Endothelial cell of hepatic sinusoid (primary cell): Measurements from ENCODE around the gene CENPB.
"Not testable (repeated sequence)": the region's sequence is repeated elsewhere in the genome, so short reads cannot be mapped to it uniquely, and the experiment has no call there.

Experiments used
- in situ Hi-C: cut with HindIII; loops from 2 replicates; pipeline ENCODE4 v1.10.0; 2017; ENCODE audit warnings: low sequenced_read_pairs

CENPB gene

GRCh38 chr20:3794168-3794567 is 7.6 kb upstream of the CENPB start:
- in situ Hi-C loops, result not testable (repeated sequence)

DNA sequence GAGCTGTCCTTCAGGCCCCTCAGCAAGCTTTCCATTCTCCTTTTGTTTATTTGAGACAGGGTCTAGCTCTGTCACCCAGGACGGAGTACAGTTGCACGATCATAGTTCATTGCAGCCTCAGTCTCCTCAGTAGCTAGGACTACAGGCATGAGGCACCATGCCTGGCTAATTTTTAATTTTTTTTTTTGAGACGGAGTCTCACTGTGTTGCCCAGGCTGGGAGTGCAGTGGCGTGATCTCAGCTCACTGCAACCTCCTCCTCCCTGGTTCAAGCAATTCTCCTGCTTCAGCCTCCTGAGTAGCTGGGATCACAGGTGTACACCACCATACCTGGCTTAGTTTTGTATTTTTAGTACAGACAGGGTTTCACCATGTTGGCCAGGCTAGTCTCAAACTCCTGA is 2.7 kb upstream of the CENPB start:
- in situ Hi-C loops, result not testable (repeated sequence)

- in situ Hi-C loops, result no loop called here
Measured at GRCh38 chr20:3788685-3789155, 2.2 kb upstream of the CENPB start.

DNA sequence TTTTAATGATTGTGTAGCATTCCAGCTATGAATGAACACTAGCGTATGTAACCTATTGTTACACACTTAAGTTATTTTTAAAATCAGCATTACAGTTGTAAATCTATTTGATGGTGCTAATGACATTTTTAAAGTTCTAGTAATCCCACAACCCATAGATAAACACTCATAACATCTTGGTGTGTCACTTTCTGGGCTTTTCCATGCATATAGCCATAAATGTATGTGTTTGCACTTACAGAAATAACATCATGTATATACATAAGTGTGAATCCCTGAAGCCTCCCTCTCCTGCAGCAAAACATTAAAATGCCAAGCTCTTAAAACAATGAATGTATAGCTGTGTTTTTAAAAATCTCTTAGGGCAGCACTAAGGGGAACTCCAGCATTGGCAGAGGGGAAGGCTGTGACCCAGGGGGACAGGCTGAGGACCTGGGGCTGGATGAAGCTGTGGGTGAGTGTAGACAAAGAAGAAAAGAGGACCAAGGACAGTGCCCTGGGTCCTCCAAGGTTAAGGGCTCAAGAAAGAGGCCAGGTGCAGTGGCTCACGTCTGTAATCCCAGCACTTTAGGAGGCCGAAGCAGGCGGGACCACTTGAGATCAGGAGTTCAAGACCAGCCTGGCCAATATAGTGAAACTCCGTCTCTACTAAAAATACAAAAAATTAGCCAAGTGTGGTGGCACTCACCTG is 929 bp upstream of the CENPB start:
- in situ Hi-C loops, result no loop called here

DNA sequence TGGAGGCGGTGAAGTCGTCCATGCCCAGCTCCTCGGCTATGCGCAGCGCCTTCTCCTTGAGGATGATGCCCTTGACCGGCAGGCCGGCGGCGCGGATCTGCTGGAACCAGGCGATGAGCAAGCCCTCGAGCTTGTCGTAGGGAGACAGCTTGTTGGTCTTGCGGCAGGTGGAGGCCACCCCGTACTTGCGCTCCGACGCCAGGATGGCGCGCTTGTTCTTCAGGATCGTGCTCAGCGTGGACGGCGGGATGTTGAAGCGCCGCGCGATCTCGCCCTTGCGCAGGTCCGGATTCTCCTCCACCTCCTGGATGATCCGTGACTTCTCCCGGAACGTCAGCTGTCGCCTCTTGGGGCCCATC is 435 bp downstream of the CENPB start:
- in situ Hi-C loops, result no loop called here

DNA sequence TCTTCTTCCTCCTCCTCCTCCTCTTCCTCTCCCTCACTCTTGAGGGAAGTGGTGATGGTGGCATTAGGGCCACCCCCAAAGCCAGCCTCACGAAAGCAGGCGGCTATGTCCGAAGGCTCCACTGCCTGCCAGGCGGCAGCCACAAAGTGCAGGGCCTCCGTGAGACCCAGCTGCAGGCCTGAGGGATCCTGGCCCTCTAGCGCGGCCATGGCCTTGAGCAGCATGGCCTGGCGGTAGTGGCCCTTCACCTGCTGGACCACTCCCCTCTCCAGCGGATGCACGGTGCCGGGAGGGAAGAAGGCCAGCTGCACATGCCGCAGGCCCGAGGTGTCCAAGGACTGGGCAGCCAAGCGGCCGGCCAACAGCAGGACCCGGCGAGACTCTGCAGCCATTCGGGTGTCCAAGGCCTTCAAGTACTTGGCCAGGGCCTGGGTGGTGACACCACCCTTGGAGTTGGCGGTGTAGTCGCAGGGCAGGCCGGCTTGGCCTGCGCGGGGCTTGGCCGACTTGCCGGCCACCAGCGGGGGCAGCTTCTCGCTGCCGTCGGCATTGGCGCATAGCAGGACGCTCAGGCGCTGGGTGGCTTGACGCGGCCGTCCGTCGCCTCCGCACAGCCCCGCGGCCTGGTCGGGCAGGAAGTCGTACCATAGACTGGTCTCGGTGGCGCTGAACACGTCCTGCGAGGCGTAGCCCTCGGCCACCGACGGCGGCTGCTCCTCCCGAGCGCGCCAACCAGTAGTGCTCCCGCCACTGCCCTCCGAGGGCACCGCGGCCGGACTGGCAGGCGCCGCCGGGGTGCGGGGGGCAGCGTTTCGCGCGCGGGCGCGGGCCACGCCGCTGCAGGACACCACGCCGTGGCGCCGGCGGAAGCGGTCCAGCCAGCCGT is 1.1 kb downstream of the CENPB start:
- in situ Hi-C loops, result no loop called here

DNA sequence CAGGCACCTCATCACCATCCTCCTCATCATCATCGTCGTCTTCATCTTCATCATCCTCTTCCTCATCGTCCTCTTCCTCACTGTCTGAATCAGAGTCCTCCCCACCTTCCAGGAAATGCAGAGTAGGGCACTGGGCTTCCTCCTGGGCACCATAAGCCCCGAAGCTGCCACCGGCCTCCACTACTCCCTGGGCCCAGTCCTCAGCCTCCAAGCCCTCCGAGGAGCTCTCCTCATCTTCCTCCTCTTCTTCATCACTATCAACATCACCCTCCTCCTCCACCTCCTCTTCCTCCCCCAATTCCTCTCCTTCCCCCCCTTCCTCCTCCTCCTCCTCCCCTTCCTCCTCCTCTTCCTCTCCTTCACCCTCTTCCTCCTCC is 1.7 kb downstream of the CENPB start:
- in situ Hi-C loops, result loop anchor here (5.0 kb wide), 1 partner anchor 47 kb away; no protein-coding TSS in a partner anchor

DNA sequence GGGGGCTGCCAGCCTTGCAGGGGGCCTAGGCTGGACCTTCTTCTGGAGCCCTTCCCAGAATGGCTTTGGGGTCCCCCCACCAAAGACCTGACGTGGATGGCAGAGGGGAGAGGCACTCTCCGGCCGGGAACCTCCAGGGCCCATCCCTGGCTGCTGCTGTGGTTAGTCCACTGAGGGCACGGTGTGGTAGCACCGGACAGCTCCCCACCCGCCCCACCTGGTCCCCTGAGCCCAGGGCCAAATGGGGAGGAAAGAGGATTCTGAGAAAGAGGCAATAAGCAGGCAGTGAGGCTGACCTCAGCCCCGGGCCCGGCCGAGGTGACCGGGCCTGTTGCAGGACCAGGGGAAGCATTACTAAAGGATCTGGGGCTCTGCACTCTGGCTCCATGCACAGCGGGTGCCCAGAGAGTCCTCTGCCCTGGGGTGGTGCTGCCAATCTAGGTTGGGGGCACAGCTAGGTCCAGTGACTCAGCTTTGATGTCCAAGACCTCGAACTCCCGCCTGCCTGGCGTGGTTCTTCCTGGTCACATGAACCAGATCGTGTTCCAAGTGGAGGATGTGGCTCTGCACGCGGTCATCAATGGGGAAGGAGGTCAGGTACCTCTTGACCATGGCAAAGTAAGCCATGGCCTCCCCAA is 2.2 kb downstream of the CENPB start:
- in situ Hi-C loops, result loop anchor here (5.0 kb wide), 1 partner anchor 48 kb away; no protein-coding TSS in a partner anchor

GRCh38 chr20:3783511-3784195 is 2.9 kb downstream of the CENPB start:
- in situ Hi-C loops, result loop anchor here (5.0 kb wide), 1 partner anchor 49 kb away; no protein-coding TSS in a partner anchor

DNA sequence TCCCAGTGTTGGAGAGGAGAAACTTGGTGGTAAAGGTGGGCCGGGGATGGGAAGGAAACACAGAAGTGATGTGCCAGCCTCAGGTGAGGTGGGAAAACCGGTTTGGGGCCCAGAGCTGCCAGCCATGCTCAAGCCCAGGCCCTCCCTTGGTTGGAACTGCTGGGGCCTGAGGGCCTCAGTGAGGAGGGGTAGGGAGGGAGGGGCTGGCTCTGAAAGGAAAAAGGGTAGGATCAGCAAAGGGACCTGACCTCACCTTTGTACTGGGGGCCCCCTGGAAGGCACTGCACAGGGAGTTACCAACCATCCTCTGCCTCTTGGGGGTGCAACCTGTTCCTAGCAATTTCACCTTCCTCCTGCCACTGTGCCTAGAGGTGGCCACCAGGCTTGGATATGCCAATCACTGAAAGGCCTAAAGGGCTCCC is 3.5 kb downstream of the CENPB start:
- in situ Hi-C loops, result loop anchor here (5.0 kb wide), 1 partner anchor 49 kb away; no protein-coding TSS in a partner anchor

DNA sequence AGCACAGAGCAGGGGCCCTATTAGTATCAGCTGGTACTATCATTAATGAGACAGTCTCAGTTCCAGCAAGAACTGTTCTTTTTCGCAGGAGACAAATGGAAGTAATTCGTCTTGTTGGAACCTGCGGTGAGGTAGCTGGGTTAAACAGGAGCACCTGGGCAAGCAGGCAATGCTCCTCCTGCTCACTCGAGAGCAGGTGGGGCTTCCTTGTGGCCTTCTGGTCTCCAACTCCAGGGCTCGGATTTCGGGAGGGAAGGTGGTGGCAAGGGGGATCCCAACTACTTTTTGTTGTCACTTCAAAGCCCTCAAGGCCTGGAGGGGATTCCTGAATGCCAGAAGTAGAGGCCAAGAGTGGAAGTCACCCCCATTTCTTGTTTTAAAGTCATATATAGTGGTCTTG is 3.9 kb downstream of the CENPB start:
- in situ Hi-C loops, result loop anchor here (5.0 kb wide), 1 partner anchor 50 kb away; no protein-coding TSS in a partner anchor

- in situ Hi-C loops, result loop anchor here (5.0 kb wide), 1 partner anchor 51 kb away; no protein-coding TSS in a partner anchor
Measured at GRCh38 chr20:3781153-3781910, 5.2 kb downstream of the CENPB start, which contains the start of gene SPEF1. SPEF1 (minus strand) TSS chr20:3781448; CDS start chr20:3781287, 161 bp downstream.

GRCh38 chr20:3778976-3779375 is 7.6 kb downstream of the CENPB start:
- in situ Hi-C loops, result no loop called here

DNA sequence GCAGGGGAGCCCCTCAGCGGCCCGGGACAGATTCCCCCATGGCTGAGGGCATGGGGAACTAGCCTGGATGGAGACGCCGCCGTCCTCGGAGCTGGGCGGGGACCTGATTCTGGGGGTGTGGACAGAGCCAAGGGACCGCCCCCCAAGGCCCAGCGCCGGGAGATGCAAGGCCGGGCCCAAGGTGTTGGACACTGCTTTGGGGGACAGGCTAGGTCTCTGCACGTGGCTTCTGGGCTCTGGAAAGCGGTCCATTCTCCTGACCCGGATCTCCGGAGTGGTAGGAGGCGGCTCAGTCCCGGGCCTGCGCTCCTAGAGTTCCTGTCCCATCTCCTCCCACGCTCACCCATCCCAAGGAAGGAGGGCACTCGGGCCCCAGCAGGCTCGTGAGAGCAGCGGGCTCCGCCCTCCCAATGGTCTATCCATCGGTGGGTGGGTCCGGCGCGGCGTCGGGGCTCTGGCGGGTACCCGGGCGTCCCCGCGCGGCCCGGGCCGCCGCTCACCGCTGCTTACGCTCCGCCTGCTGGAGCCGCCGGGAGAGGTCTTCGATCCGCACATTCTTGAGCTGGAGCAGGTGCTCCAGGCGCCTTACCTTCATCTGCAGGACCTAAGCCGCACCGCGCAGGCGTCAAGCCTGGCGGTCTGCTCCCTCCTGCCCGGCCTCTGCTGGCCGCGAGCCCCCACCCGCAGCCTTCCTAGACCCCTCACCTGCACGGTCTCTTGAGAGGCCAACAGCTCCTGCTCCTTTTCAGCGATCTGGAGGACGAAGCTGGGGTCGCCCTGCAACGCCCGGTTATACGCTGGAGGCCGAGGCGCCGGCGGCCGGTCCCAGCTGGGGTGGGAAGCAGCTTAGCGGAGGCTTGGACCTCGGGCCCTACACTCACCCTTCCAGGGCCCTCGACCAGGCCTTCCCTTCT is 8.6 kb downstream of the CENPB start:
- in situ Hi-C loops, result no loop called here

- in situ Hi-C loops, result no loop called here
Measured at GRCh38 chr20:3777381-3777715, 9.2 kb downstream of the CENPB start.

GRCh38 chr20:3775457-3776108 is 11.0 kb downstream of the CENPB start:
- in situ Hi-C loops, result no loop called here

- in situ Hi-C loops, result no loop called here
Measured at GRCh38 chr20:3771552-3772058, 14.9 kb downstream of the CENPB start.
